Left ventricle myocardium inferior (tissue), 1 donor: ENCODE results near the gene PIF1. TPM values are rescaled to one million over a fixed set of nuclear protein-coding genes. Genes with fewer than 3 reads are reported as not detected.

Experiments
- DNase-seq: peaks from one replicate; pipeline ENCODE4 v3.0.0-alpha.2; 2020
- H3K27ac ChIP-seq: fragments of 200-600 bp; replicated peaks from 2 replicates; pipeline ENCODE4 v1.8.0; 2021
- H3K27me3 ChIP-seq: fragments of 200-600 bp; 2 replicates; pipeline ENCODE4 v1.8.0; 2021; ENCODE audit warnings: low read depth
- H3K36me3 ChIP-seq: fragments of 200-600 bp; 2 replicates; pipeline ENCODE4 v1.8.0; 2021
- H3K4me1 ChIP-seq: fragments of 200-600 bp; 2 replicates; pipeline ENCODE4 v1.8.0; 2021
- H3K4me3 ChIP-seq: fragments of 200-600 bp; 2 replicates; pipeline ENCODE4 v1.8.0; 2021; ENCODE audit warnings: mild to moderate bottlenecking, moderate library complexity
- H3K9me3 ChIP-seq: fragments of 200-600 bp; replicated peaks from 2 replicates; pipeline ENCODE4 v1.8.0; 2021
- CTCF ChIP-seq: fragments of 200-600 bp; IDR thresholded peaks from 2 replicates; pipeline ENCODE4 v1.8.0; 2021; ENCODE audit warnings: antibody characterized with exemption, mild to moderate bottlenecking, borderline replicate concordance
- intact Hi-C: fragments of 100-400 bp; cut with micrococcal nuclease; formaldehyde crosslinking; loops from one replicate; pipeline ENCODE4 v1.11.0; 2022
- total RNA-seq: library from RNA; stranded (reverse); fragmentation: NEBNext Ultra II Directional; extraction: Animal tissue kit (Norgen Biotek cat#: 25700); gene quantifications from one replicate; pipeline ENCODE4 v1.2.1, GENCODE V29; 2021
- donor health status: DM: no; HTN: yes; CAD: no; lungs with severe emphysema.

The PIF1 gene
- total RNA-seq, 1 donor from 2014 or later: 0.41 TPM

- DNase-seq: no peak
- Histone ChIP-seq H3K4me1 (peaks cover 65% of the 10 kb centered on the region), H3K4me3 (no peak overlapping the region), H3K36me3 (no peaks in the 10 kb centered on the region), H3K27ac (peak overlapping the region; percentile 36), H3K9me3 (no peaks in the 10 kb centered on the region), H3K27me3 (no peaks in the 10 kb centered on the region)
- intact Hi-C loops: no loop called here
- no peak for TF ChIP-seq CTCF
Observed at GRCh38 chr15:64770626-64771025, 54.8 kb downstream of the PIF1 start.

GRCh38 chr15:64767203-64767602 lies 58.2 kb downstream of the PIF1 start:
- no peak for DNase-seq
- no peak for TF ChIP-seq CTCF
- H3K36me3 ChIP-seq: no peaks in the 10 kb centered on the region
- intact Hi-C loops: no loop called here
- H3K4me1 ChIP-seq: peaks cover 64% of the 10 kb centered on the region
- H3K27me3 ChIP-seq: no peaks in the 10 kb centered on the region
- H3K4me3 ChIP-seq: no peak overlapping the region
- H3K27ac ChIP-seq: peak overlapping the region; percentile 19
- H3K9me3 ChIP-seq: no peaks in the 10 kb centered on the region

GRCh38 chr15:64766058-64766457 lies 59.4 kb downstream of the PIF1 start:
- H3K9me3 ChIP-seq: no peaks in the 10 kb centered on the region
- DNase-seq: no peak
- no peaks in the 10 kb centered on the region for H3K36me3 ChIP-seq
- no peaks in the 10 kb centered on the region for H3K27me3 ChIP-seq
- intact Hi-C loops: no loop called here
- TF ChIP-seq CTCF: no peak
- H3K27ac ChIP-seq: peak overlapping the region; percentile 44
- H3K4me1 ChIP-seq: peaks cover 67% of the 10 kb centered on the region
- H3K4me3 ChIP-seq: no peak overlapping the region

Other genes starting within 250 kb of the PIF1 start
- 276 TPM for gene RBPMS2, start 50.1 kb downstream of the PIF1 start, total RNA-seq
- gene PLEKHO2, start 16.3 kb upstream of the PIF1 start, total RNA-seq: 8.0 TPM
- 1.8 TPM for gene ANKDD1A, start 86.3 kb upstream of the PIF1 start, total RNA-seq
- 47.2 TPM for gene SPG21, start 164.3 kb upstream of the PIF1 start, total RNA-seq
- gene MTFMT, start 204.0 kb upstream of the PIF1 start, total RNA-seq: 18.6 TPM
- not detected for gene SLC51B, start 219.7 kb upstream of the PIF1 start, total RNA-seq
- gene RASL12, start 242.3 kb upstream of the PIF1 start, total RNA-seq: 12.9 TPM